Large intestine (tissue), 3 donors: ENCODE data around the gene PTGFR. TPM values are rescaled to one million over a fixed set of nuclear protein-coding genes. Genes with fewer than 3 reads are reported as not detected.

ENCODE experiments used
- DNase-seq, 2 donors: peaks; one replicate each; pipeline versions ENCODE4 v3.0.0 to v3.0.0-alpha.2; 2013
- H3K27ac ChIP-seq: one replicate; pipeline ENCODE4 v1.5.1; 2013; ENCODE audit warnings: low read length
- H3K27me3 ChIP-seq: 2 replicates; pipeline ENCODE4 v1.6.1; 2013; ENCODE audit warnings: low read length; ENCODE audit not compliant: control insufficient read depth, insufficient read depth
- H3K36me3 ChIP-seq: 2 replicates; pipeline ENCODE4 v1.6.1; 2013; ENCODE audit warnings: low read length; ENCODE audit not compliant: control insufficient read depth, insufficient read depth
- H3K4me1 ChIP-seq: one replicate; pipeline ENCODE4 v1.6.1; 2013; ENCODE audit warnings: low read length; ENCODE audit not compliant: control insufficient read depth, insufficient read depth
- H3K4me3 ChIP-seq: one replicate; pipeline ENCODE4 v1.5.1; 2013; ENCODE audit warnings: low read length
- H3K9me3 ChIP-seq: one replicate; pipeline ENCODE4 v1.6.1; 2013; ENCODE audit warnings: mild to moderate bottlenecking, low read depth, low read length, moderate library complexity; ENCODE audit not compliant: control insufficient read depth
- WGBS: methylation state at CpG from one replicate; pipeline ENCODE4 v1.1.5; 2013; ENCODE audit warnings: low lambda C conversion rate; ENCODE audit not compliant: insufficient coverage; 5-methylcytosine and 5-hydroxymethylcytosine counted together
- polyA plus RNA-seq: library from polyadenylated mRNA; unstranded; fragments of 120-200 nt; gene quantifications from one replicate; pipeline ENCODE4 v1.2.1, GENCODE V29; 2013

The PTGFR gene
- polyA plus RNA-seq, 1 donor, result 1.3 TPM

DNA sequence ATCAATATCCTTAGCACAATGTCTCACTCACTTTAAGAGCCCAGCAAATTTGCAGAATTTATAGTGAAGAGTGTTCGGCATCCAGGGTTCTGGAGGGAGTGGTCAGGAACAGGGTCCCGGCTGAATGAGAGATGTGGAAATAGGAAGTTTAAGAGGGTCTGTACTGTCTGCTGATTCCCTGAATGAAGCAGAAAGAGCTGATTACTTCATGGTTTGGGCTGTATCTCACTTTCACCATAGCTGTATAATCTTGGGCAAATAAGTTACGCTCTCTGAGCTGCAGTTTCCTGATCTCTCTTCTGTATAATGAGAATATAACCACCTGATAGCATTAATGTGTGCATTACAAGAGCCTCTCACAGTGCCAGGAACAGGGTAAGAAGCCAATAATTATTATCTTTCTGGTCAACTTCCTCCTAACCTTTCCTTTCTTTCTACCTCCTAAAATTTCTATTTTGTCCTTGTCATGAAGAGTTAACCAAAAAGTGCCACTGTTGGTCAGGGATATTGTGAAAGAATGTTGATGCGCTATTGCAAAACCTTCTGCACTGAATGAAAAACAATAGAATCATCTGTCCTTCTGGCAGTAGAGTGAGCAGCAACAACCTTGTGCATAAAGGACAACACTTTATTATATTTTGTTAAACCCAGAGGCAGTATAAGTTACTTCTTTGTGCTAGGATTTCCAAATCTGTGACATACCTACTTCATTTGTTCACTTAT lies 14.7 kb upstream of the PTGFR start:
- no peaks in the 10 kb centered on the region for H3K27me3 ChIP-seq
- no peaks in the 10 kb centered on the region for H3K36me3 ChIP-seq
- no peaks in the 10 kb centered on the region for H3K9me3 ChIP-seq
- H3K4me1 ChIP-seq, result no peaks in the 10 kb centered on the region
- no peak for DNase-seq
- no peak overlapping the region for H3K27ac ChIP-seq
- no peak overlapping the region for H3K4me3 ChIP-seq
- whole genome bisulfite sequencing, result no CpG with 5 or more reads among the region's 4 CpGs

DNA sequence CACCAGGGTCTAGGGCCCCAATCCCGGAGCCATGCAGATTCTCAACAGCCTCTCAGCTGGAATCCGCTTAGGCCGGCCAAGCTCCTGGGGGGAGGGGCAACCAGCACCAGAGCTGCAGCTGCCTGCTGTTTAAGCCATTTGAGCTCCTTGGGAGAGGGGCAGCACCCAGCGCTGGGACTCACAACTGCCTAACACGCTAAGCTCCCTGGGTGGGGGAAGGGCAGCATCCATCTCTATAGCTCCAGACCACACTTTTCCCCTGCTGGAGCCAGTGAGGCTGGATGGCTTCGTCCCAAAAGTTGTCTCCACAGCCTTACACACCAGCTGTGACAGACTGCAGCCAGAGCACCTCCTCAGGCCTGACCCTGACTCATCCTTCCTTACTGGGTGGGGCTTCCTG lies 6.9 kb upstream of the PTGFR start:
- H3K4me1 ChIP-seq, result no peaks in the 10 kb centered on the region
- no CpG with 5 or more reads among the region's 6 CpGs for WGBS
- no peaks in the 10 kb centered on the region for H3K27me3 ChIP-seq
- no peak overlapping the region for H3K4me3 ChIP-seq
- H3K9me3 ChIP-seq, result no peaks in the 10 kb centered on the region
- H3K36me3 ChIP-seq, result no peaks in the 10 kb centered on the region
- H3K27ac ChIP-seq, result no peak overlapping the region
- no peak for DNase-seq

DNA sequence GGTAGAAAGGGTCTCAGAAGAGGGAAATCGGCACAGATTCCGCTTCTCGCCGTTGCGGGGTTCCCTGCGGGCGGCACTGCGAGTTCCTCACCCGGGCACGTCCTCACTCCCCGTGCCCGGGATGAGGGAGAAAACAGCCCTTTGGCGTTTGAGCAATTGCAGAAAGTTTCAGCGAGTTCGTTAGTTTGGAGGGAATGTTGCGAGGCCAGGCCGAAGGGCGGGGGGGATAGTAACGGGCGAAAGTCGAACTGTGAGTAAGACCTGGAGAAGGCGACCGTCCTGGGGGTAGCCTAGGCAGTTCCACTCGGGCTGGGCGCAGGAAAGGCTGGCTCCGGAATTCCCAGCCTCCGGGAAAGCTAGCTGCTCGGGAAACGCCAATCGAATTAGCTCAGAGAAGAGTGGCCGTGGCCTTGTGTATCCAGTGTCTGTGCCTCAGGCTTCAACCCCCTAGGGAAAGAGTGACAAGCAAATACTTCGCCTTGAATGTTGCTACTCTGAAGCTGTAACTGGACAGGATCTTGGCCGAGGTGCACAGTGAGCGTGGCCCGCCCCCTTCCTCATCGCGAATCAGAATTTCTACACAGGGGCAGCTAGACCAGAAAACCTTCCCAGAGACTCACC lies 787 bp downstream of the PTGFR start:
- peak in 1 of 2 donors; percentile 4 for DNase-seq
- WGBS, result no CpG with 5 or more reads among the region's 37 CpGs

DNA sequence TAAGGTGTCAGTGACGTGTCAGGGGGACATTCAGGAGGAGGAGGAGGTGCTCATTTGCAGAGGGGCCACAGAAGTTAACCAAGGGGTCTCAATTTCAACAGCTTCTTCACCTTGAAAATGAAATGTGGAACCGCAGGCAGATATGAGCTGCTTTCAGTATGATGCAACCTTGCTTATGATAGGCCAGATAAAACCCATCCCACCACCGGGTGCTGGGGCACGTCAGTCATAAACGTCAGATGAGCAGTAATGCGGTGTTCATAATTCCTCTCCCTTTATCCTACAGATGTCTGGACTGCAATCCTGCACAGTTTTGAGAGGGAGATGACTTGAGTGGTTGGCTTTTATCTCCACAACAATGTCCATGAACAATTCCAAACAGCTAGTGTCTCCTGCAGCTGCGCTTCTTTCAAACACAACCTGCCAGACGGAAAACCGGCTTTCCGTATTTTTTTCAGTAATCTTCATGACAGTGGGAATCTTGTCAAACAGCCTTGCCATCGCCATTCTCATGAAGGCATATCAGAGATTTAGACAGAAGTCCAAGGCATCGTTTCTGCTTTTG lies 1.7 kb downstream of the PTGFR start:
- Histone ChIP-seq H3K27me3 (peaks cover 27% of the 10 kb centered on the region), H3K9me3 (no peaks in the 10 kb centered on the region), H3K4me1 (no peaks in the 10 kb centered on the region), H3K4me3 (no peak overlapping the region), H3K36me3 (no peaks in the 10 kb centered on the region), H3K27ac (no peak overlapping the region)
- WGBS, result 85% methylated on average over 4 of the region's 12 CpGs
- no peak for DNase-seq

More for the DNA sequence above, 787 bp downstream of the PTGFR start:
- peak overlapping the region; percentile 32 for H3K4me3 ChIP-seq
- H3K36me3 ChIP-seq, result no peaks in the 10 kb centered on the region
- H3K27me3 ChIP-seq, result peaks cover 27% of the 10 kb centered on the region
- H3K4me1 ChIP-seq, result no peaks in the 10 kb centered on the region
- no peaks in the 10 kb centered on the region for H3K9me3 ChIP-seq
- peak overlapping the region; percentile 2 for H3K27ac ChIP-seq

DNA sequence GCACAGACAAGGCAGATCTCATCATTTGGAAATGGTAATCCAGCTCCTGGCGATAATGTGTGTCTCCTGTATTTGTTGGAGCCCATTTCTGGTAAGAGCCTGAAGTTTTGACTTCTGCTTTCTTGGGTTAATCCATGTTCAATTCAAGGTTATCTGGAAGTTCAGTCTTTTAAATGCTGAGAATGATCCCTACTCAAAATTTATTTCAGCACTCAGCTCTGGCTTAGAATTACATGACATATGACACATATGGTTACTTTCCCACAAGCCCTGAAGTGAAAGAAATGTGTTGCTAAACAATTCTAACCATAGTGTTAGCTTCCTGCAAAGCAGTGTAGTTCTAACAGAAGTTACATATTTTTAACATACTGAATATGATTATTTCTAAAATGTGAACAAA lies 2.7 kb downstream of the PTGFR start:
- Histone ChIP-seq H3K27me3 (peaks cover 27% of the 10 kb centered on the region), H3K9me3 (no peaks in the 10 kb centered on the region), H3K4me1 (no peaks in the 10 kb centered on the region), H3K27ac (no peak overlapping the region), H3K4me3 (no peak overlapping the region), H3K36me3 (no peaks in the 10 kb centered on the region)
- WGBS, result no CpG with 5 or more reads among the region's 1 CpG
- no peak for DNase-seq

DNA sequence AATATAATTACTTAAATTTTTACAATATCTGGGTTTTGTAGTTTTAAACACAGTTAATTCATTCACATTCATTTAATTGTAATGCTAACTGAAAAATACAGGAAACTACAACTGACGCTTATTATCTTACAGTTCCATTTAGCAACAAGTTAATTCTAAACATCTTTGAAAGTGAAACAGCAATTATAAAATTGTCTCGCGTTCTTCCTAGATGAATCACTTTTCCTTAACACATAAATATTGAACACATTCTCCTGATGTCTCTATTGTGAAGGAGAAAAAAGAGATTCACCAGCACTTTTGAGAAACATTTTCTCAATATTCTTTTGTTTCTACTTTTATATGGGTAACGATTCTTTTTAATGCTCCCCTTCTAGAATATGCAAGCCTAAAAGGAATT lies 6.4 kb downstream of the PTGFR start:
- no peaks in the 10 kb centered on the region for H3K36me3 ChIP-seq
- no peaks in the 10 kb centered on the region for H3K9me3 ChIP-seq
- no peak overlapping the region for H3K4me3 ChIP-seq
- H3K27me3 ChIP-seq, result peaks cover 10% of the 10 kb centered on the region
- H3K4me1 ChIP-seq, result no peaks in the 10 kb centered on the region
- DNase-seq, result no peak
- H3K27ac ChIP-seq, result no peak overlapping the region
- 90% methylated on average over 2 of the region's 4 CpGs for WGBS

DNA sequence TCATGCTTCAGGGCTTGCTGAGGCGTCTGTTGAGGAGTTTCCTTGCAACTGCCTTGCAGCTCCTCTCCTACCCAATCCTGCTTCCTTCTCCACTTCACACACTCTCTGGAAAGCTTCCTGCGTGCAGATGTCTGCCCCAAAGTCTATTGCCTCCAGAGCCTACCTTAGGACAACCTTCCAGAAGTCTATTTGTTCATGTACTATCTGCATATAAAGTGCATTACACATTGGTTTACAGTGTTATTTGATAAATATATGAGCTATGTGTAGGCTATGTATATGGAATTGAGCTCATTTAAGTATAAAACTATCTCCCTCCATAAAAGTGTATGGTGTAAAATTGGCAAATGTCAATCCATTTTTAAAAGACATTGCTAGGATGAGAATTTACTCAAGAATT lies 9.8 kb downstream of the PTGFR start:
- Histone ChIP-seq H3K4me1 (no peaks in the 10 kb centered on the region), H3K27me3 (no peaks in the 10 kb centered on the region), H3K27ac (no peak overlapping the region), H3K9me3 (no peaks in the 10 kb centered on the region), H3K36me3 (no peaks in the 10 kb centered on the region), H3K4me3 (no peak overlapping the region)
- WGBS, result no CpG with 5 or more reads among the region's 2 CpGs
- no peak for DNase-seq

DNA sequence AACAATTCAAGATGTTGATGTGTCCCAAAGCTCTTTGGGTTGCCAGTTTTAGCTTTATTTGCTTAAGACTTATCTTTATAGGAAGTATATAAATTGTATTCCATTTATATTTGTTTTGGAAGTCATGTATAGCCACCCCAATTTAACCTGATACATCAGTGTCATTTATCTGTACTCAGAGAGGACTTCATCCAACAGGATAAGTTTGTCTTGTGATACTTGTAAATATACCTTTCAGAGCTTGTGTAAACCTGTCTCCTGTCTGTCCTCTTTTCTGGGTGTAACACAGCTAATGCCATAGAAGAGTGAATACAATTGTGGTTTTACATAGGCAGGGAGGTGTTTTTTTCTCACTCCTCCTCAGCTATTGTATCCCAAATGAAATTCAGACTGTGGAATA lies 10.4 kb downstream of the PTGFR start:
- Histone ChIP-seq H3K27ac (no peak overlapping the region), H3K27me3 (no peaks in the 10 kb centered on the region), H3K4me1 (no peaks in the 10 kb centered on the region), H3K4me3 (no peak overlapping the region), H3K9me3 (no peaks in the 10 kb centered on the region), H3K36me3 (no peaks in the 10 kb centered on the region)
- no peak for DNase-seq

DNA sequence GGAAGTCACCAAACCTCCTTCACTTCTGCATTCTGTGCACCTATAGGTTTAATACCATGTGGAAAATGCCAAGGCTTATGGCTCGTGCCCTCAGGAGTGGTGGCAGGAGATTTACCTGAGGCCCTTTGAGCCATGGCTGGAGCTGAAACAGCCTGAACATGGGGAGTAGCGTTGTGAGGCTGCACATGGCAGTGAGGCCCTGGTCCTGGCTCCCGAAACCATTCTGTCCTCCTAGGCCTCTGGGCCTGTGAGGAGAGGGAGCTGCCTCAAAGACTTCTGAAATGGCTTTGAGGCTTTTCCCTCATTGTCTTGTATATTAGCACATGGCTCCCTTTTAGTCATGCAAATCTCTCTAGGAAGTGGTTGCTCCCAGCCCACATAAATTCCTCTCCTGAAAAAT lies 20.6 kb downstream of the PTGFR start:
- Histone ChIP-seq H3K36me3 (no peaks in the 10 kb centered on the region), H3K27ac (no peak overlapping the region), H3K4me1 (no peaks in the 10 kb centered on the region), H3K4me3 (no peak overlapping the region), H3K9me3 (no peaks in the 10 kb centered on the region), H3K27me3 (no peaks in the 10 kb centered on the region)
- DNase-seq, result no peak
- WGBS, result no CpG with 5 or more reads among the region's 3 CpGs

DNA sequence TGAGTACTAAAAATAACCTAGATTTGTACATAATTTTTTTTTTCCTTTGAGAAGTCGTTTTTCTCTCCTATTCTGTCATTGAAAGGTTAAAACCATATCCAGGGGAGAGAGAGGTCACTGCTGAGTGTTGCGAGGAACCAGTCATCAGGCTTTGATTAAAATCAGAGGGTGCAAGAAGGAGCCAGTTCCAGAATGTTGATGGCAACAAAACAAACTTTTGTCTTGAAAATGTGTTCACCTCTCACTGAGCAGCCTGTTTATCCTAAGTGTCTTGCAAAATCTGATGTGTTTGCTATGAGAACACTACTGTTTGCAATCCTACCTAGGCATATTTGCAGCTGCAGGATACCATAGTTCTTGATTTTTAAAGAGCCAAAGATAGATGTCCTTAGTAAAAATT lies 25.9 kb downstream of the PTGFR start:
- DNase-seq, result no peak
- H3K4me1 ChIP-seq, result no peaks in the 10 kb centered on the region
- no peaks in the 10 kb centered on the region for H3K9me3 ChIP-seq
- H3K36me3 ChIP-seq, result no peaks in the 10 kb centered on the region
- no peak overlapping the region for H3K27ac ChIP-seq
- no peaks in the 10 kb centered on the region for H3K27me3 ChIP-seq
- no CpG with 5 or more reads among the region's 2 CpGs for WGBS
- H3K4me3 ChIP-seq, result no peak overlapping the region

DNA sequence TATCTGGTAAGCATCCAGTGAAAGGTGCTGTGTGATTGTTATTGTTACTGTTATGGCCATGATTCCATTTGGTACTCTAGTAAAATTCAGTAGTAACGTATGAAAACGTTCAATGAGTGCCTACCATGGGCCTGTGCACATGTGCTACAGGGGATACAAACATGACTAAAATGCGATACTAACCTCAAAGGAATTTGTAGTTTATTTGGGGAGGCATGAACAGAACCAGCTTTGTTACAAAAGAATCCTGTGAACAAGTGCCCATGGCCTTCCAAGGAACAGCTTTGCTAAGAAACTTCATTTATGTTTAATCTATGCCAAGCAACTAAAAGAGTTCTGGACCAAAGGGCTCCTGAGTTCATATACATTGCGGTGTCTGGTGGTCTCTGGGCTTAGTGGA lies 28.7 kb downstream of the PTGFR start:
- no peaks in the 10 kb centered on the region for H3K27me3 ChIP-seq
- H3K9me3 ChIP-seq, result no peaks in the 10 kb centered on the region

More for the DNA sequence above, 28.7 kb downstream of the PTGFR start:
- DNase-seq, result no peak
- H3K4me1 ChIP-seq, result no peaks in the 10 kb centered on the region
- no peak overlapping the region for H3K4me3 ChIP-seq
- no peak overlapping the region for H3K27ac ChIP-seq
- no CpG with 5 or more reads among the region's 4 CpGs for whole genome bisulfite sequencing
- no peaks in the 10 kb centered on the region for H3K36me3 ChIP-seq
